ENCODE data around the gene SNX8. TPM values are rescaled to one million over a fixed set of nuclear protein-coding genes. Genes with fewer than 3 reads are reported as not detected.

Gene SNX8
- total RNA-seq, 1 experiment from 2014 or later: 139 TPM

GRCh38 chr7:2219606-2220005, 94.6 kb downstream of the SNX8 start:
- ATAC-seq (no peak), DNase-seq (ENCODE audit: low read depth, low spot score) (no peak)
- BruUV-seq (replicated peaks): no TSS peak
- in situ Hi-C loops (cut with HindIII; ENCODE audit: low pct_unique_long_range_greater_than_20kb, low sequenced_read_pairs): no loop called here
- Histone ChIP-seq H3K27ac (ENCODE audit: low read length) (no peak overlapping the region), H3K36me3 (ENCODE audit: control insufficient read depth, insufficient read depth, low read length) (no peaks in the 10 kb centered on the region), H3K4me1 (ENCODE audit: control insufficient read depth, insufficient read depth, low read length) (no peaks in the 10 kb centered on the region), H3K9me3 (ENCODE audit: control insufficient read depth, insufficient read depth, low read depth, low read length) (no peaks in the 10 kb centered on the region), H3K27me3 (ENCODE audit: control insufficient read depth, insufficient read depth, low read length) (no peaks in the 10 kb centered on the region), H3K4me3 (ENCODE audit: low read depth in 2 of 2, low read length in 2 of 2) (no peak overlapping the region)
- ChIA-PET CTCF (no interaction called here), POLR2A (no interaction called here)
- TF ChIP-seq REST (IDR thresholded peaks at IDR 0.05; ENCODE audit: insufficient read depth in 1 of 2, low read depth in 2 of 2, low read length in 1 of 2) (no peak), SIN3A (IDR thresholded peaks at IDR 0.05; ENCODE audit: borderline replicate concordance, insufficient read depth, low read depth, low read length) (no peak), POLR2AphosphoS5 (IDR thresholded peaks at IDR 0.05; ENCODE audit: low read depth, low read length) (no peak), CTCF (IDR thresholded peaks at IDR 0.05) (no peak), TCF7L2 (IDR thresholded peaks at IDR 0.05; ENCODE audit: low read depth, low read length) (no peak)
- intact Hi-C loops (cut with micrococcal nuclease; ENCODE audit: unreplicated experiment): no loop called here

GRCh38 chr7:2219136-2219535, 95.1 kb downstream of the SNX8 start:
- H3K27ac ChIP-seq (ENCODE audit: low read length): no peak overlapping the region
- no peaks in the 10 kb centered on the region for H3K9me3 ChIP-seq (ENCODE audit: control insufficient read depth, insufficient read depth, low read depth, low read length)
- intact Hi-C loops (cut with micrococcal nuclease; ENCODE audit: unreplicated experiment) (no loop called here), in situ Hi-C loops (cut with HindIII; ENCODE audit: low pct_unique_long_range_greater_than_20kb, low sequenced_read_pairs) (no loop called here)
- POLR2A ChIA-PET: no interaction called here
- no peaks in the 10 kb centered on the region for H3K36me3 ChIP-seq (ENCODE audit: control insufficient read depth, insufficient read depth, low read length)
- no peaks in the 10 kb centered on the region for H3K27me3 ChIP-seq (ENCODE audit: control insufficient read depth, insufficient read depth, low read length)
- no peak overlapping the region for H3K4me3 ChIP-seq (ENCODE audit: low read depth in 2 of 2, low read length in 2 of 2)
- CTCF ChIA-PET: no interaction called here
- BruUV-seq (replicated peaks): no TSS peak
- ATAC-seq (no peak), DNase-seq (ENCODE audit: low read depth, low spot score) (no peak)
- TF ChIP-seq CTCF (IDR thresholded peaks at IDR 0.05) (no peak), TCF7L2 (IDR thresholded peaks at IDR 0.05; ENCODE audit: low read depth, low read length) (no peak), POLR2AphosphoS5 (IDR thresholded peaks at IDR 0.05; ENCODE audit: low read depth, low read length) (no peak), SIN3A (IDR thresholded peaks at IDR 0.05; ENCODE audit: borderline replicate concordance, insufficient read depth, low read depth, low read length) (no peak), REST (IDR thresholded peaks at IDR 0.05; ENCODE audit: insufficient read depth in 1 of 2, low read depth in 2 of 2, low read length in 1 of 2) (no peak)
- H3K4me1 ChIP-seq (ENCODE audit: control insufficient read depth, insufficient read depth, low read length): no peaks in the 10 kb centered on the region
